HG02759 (cell line): Measurements from ENCODE around the gene CASP8AP2.
"Not testable (repeated sequence)": the region's sequence is repeated elsewhere in the genome, so short reads cannot be mapped to it uniquely, and the experiment has no call there.

Source experiments
- ATAC-seq: cut with Tn5 transposase; IDR thresholded peaks from one replicate; pipeline ENCODE4 v1.9.1; 2021; ENCODE audit warnings: mild to moderate bottlenecking, moderate library complexity; ENCODE audit not compliant: unreplicated experiment

Gene CASP8AP2

DNA sequence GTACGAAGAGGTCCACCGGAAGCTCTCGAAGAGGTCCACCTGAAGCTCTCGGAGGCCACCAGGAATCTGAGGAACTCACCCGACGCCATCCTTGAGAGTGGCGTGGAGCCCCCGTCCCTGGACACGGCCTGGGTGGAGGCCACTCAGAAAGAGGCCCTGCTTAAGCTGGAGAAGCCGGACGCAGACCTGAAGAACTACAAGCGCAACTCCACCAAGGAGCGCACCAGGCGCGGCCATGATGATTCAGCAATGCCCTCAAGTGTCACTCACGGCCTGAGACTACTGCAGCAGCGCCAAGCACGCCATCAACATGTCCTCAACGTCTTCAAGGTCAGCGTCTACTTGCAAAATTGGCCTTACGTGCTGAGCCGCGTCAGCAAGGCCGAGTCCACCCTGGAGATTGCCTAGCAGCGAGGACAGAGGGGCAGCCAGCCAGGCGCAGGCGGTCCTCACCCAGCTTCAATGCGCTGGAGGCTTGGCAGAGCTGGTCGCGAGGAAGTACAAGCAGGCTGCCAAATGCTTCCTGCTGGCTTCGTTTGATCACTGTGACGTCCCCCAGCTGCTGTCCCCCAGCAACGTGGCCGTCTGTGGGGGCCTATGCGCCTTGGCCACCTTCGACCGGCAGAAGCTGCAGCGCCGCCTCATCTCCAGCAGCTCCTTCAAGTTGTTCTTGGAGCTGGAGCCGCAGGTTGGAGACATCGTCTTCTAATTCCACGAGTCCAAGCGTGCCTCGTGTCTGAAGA, 56.9 kb downstream of the CASP8AP2 start:
- no peak for ATAC-seq

DNA sequence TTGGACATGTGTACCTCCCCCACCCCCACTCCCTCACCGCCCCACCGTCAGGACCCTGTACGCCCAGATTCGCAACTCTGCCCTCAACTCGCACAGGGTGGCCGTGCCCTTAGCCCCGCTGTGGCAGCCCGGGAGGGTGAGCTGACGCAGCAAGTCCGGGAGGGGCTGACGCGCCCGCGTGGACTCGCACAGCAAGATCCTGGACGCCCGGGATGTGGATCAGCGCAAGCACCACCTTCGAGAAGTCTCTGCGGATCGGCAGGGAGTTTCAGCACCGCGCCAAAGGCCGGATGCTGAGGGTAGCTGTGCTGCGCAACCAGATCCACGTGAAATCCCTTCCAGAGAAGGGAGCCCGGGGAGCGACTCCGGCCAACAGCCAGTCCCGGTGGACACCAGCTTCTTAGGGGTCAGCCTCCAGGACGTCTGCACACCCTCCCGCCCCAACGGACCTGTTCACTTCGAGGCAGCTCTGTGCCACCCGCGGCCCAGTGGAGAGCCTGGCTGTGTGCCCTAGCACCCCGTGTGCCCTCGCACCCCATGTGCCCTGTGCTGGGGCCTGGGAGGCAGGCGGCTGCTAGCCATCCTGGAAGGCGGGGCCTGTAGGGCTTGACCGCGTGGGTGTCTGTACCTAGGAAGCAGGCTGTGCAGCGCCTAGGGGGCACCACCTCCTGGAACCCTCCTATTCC, 57.9 kb downstream of the CASP8AP2 start:
- ATAC-seq = no peak

DNA sequence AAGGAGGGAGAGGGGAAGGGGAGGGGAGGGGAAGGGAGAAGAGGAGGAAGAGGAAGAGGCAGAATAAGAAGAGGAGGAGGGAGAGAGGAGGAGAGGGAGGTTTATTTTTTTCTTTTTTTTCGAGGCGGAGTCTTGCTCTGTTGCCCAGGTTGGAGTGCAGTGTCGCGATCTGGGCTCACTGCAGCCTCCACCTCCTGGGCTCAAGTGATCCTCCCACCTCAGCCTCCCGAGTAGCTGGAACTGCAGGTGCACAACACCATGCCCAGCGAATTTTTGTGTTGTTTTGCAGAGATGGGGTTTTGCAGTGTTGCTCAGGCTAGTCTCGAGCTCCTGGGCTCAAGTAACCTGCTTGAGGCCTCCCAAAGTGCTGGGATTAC, 58.4 kb downstream of the CASP8AP2 start:
- no peak for ATAC-seq

DNA sequence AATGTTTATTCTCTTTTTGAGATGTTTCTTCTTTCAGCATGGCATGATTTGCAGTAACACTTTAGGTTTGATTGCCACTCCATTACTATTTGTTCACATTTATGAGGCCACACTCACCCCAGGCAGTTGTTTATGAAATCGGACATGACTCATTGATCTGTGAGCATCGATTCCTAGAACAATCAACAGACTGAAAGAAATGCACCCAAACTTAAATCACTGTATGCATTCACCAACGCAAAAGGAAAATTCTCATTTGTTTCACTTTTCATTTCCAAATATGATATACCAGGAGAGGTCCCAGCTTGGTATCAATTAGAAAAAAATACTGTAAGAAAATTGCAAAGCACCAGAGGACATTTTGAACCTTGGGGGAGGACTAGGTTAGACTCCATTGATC, 59.2 kb downstream of the CASP8AP2 start:
- no peak for ATAC-seq

DNA sequence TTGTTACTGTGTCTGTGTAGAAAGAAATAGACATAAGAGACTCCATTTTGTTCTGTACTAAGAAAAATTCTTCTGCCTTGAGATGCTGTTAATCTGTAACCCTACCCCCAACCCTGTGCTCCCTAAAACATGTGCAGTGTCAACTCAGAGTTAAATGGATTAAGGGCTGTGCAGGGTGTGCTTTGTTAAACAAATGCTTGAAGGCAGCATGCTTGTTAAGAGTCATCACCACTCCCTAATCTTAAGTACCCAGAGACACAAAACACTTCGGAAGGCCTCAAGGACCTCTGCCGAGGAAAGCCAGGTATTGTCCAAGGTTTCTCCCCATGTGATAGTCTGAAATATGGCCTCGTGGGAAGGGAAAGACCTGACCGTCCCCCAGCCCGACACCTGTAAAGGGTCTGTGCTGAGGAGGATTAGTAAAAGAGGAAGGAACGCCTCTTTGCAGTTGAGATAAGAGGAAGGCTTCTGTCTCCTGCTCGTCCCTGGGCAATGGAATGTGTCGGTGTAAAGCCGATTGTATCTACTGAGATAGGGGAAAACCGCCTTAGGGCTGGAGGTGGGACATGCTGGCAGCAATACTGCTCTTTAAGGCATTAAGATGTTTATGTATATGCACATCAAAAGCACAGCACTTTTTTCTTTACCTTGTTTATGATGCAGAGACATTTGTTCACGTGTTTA, 61.3 kb downstream of the CASP8AP2 start:
- not testable (repeated sequence) for ATAC-seq

DNA sequence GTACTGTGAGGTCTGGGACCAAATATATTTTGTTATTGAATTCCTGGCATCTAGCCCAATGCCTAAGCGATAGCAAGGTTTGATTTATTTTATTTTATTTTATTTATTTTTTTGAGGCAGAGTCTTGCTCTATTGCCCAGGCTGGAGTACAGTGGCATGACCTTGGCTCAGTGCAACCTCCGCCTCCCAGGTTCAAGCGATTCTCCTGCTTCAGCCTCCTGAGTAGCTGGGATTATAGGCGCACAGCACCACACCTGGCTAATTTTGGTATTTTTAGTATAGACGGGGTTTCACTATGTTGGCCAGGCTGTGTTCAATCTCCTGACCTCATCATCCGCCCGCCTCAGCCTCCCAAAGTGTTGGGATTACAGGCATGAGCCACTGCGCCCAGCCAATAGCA, 62.9 kb downstream of the CASP8AP2 start:
- not testable (repeated sequence) for ATAC-seq

DNA sequence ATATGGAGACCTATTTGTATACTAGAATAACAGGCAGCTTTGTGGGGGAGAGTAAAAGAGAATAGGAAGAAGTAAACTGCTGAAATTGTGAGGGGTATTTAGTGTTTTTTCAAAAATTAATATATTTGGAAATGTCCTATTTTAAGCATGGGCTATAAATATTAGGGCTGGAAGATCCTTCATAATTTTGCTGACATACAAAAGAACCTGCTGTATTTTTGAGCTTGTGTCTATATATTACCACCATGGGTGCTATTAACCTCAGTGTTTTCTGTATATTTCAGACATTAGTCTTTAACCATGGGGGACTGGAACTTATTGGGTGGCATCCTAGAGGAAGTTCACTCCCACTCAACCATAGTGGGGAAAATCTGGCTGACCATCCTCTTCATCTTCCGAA, 64.5 kb downstream of the CASP8AP2 start, which contains the start of gene GJA10:
GJA10 (plus strand) TSS at position 301 of the 400 bp plus-strand sequence; CDS start at position 301, 0 bp downstream.
- no peak for ATAC-seq

DNA sequence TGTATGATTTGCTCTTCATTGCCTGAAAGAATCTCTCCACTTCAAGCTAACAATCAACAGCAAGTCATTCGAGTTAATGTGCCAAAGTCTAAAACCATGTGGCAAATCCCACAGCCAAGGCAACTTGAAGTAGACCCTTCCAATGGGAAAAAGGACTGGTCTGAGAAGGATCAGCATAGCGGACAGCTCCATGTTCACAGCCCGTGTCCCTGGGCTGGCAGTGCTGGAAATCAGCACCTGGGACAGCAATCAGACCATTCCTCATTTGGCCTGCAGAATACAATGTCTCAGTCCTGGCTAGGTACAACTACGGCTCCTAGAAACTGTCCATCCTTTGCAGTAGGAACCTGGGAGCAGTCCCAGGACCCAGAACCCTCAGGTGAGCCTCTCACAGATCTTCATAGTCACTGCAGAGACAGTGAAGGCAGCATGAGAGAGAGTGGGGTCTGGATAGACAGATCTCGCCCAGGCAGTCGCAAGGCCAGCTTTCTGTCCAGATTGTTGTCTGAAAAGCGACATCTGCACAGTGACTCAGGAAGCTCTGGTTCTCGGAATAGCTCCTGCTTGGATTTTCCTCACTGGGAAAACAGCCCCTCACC, 65.7 kb downstream of the CASP8AP2 start:
- ATAC-seq = no peak

DNA sequence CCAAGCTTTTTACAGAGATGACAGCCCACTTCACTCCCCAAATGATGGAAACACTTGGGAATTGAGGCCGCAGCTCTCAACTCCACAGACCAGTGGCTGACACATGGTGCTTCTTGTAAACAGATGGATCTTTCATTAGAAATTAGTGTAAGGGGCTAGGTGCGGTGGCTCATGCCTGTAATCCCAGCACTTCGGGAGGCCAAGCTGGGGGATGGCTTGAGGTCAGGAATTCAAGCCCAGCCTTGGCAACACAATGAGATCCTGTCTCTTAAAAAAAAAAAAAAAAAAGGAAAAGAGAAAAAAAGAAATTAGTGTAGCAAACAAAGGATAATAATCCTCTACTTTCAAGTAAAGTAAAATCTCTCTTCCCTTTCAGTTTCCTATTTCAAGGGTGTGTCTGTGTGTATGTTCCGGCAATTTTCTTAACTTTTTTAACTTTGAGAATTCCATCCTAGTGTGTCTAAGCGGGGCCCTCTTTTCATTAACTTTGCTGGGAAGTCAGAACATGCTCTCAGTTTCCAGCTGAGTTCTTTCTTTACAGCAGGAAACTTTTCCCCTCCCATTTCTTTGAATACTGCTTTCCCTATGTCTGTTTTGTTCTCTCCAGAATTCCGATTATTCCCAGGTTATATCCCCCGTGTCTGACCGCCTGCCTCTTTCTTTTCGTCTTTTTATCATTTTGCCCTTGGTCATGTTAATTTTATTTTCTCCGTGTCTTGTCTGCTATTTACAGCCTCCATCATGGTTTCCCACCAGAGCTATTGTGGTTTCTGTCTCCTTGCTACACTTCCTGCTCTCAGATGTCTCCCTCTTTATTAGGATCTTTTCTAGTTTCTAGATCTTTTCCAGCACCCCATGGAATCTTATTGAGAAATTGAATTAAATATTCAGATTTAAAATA, 80.6 kb downstream of the CASP8AP2 start:
- not testable (repeated sequence) for ATAC-seq

DNA sequence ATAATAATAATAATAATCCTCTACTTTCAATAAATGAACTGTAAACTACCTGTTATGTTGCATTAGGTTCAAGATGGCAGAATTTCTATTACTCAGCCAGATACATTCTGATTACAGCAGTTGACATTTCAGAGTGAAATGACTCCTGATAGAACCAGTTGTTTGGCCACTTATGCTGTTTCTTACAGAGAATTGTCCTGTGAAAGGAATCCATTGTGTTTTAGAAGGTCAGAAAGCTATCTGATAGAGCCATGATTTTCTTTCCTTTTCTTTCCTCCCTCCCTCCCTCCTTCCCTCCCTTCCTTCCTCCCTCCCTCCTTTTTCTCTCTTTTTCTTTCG, 81.2 kb downstream of the CASP8AP2 start:
- no peak for ATAC-seq

DNA sequence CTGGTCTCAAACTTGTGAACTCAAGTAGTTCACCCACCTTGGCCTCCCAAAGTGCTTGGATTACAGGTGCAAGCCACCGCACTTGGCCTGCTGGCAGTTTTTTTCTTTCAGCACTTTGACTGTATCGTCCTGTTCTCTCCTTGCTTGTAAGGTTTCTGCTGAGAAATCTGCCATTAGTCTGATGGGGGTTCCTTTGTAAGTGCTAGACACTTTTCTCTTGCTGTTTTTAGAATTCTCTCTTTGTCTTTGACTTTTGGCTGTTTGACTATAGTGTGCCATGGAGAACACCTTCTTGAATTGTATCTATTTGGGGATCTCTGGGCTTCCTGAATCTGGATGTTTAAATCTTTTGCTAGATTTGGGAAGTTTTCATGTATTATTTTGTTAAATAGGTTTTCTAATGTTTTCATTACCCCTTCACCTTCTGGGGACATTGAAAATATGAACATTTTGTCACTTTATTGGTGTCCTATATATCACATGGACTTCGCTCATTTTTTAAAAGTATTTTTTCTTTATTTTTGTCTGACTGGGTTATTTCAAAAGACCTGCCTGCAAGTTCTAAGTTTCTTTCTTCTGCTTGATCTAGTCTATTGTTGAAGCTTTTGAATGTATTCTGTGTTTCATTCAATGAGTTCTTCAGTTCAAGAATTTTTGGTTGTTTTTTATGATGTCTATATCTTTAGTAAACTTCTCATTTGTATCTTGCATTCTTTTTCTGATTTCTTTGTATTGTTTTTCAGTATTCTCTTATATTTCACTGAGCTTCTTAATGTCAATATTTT, 86.6 kb downstream of the CASP8AP2 start:
- no peak for ATAC-seq

DNA sequence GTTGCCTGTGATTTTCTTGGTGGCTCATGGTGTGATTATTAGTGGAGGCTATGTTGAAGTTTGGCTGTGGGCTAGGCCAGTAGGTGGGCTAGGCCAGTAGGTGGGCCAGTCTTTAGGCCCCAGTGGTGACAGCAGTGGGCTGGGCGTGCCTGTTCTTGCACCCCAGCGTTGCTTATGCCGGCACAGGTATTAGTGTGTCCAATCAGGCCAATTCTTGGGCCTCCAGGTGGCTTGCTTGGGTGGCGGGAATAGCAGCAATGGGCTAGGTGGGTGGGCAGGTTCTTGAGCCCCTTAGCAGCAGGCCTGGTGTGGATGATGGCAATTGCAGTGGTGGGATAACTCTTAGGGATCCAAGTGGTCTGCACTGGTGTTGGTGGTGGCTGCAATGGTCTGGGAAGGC, 87.5 kb downstream of the CASP8AP2 start:
- ATAC-seq = no peak

DNA sequence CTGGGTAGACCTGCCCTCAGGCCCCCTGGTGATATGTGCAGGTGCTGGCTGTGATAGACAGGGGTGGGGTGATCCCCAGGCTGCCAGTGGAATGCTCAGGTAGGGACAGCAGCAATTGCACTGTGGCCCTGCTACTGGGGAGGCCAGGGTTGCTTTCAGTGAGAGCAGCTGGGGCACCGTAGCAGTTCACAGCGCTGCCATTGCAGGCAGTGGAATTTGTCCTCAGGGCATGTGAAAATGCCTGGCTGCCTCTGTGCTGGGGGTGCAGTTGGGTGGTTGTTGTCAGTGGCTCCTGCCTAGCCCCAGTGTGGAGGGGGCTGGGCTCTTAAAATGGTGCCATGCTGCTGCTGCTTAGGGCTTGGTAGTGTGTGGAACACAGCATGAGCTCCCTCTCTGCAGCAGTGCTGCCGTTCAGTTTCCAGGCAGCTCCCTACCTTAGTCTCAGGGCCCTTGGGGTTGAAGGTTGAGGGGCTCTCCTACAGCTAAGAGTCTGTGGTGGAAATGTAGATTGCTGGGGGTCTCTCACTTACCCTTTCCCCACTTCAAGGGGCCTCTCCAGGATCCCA, 88.2 kb downstream of the CASP8AP2 start:
- ATAC-seq = no peak
